NCI-H2029 (cell line): ENCODE results near the gene CEBPG.

Experiments used
- DNase-seq: peaks from one replicate; lab custom pipeline; 2025; lab: John Stamatoyannopoulos, UW

CEBPG gene

DNA sequence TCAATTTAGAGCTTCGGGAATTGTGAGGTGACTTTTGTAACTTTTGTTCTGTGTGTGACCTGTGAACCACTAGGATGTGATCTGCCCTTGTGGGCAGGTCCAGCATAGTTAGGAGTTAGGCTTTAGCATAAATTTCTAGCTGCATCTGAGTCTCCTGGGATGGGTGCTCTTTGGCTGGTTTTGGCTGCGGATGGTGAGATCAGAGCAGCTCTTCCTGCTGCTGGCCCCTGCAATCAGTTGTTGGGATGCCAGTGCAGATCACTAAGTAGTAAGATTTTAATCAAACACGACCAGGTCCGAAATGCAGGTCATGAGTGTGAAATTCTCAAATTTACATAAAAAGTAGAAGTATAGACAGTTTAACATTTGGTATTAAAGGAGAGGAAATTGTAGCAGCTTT, 8.5 kb downstream of the CEBPG start:
- no peak for DNase-seq

DNA sequence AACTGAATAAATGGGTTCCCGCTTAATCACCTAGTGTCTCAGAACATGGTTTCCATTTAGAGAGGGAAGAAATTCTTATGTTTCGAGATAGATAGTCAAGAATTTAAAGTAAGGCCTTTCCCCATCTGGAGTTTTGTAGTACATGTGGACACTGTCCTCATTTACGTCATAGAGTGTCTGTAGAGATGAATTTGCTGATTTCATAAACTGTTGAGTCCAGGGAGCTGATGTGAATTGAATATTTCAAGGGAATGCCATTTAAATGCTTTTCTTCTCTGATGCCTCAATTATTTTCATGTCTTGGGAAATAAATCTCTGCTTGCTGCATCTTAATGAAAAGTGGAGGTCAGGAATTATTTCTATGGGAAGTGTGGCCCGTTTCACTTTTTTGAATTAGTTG, 9.5 kb downstream of the CEBPG start:
- no peak for DNase-seq

DNA sequence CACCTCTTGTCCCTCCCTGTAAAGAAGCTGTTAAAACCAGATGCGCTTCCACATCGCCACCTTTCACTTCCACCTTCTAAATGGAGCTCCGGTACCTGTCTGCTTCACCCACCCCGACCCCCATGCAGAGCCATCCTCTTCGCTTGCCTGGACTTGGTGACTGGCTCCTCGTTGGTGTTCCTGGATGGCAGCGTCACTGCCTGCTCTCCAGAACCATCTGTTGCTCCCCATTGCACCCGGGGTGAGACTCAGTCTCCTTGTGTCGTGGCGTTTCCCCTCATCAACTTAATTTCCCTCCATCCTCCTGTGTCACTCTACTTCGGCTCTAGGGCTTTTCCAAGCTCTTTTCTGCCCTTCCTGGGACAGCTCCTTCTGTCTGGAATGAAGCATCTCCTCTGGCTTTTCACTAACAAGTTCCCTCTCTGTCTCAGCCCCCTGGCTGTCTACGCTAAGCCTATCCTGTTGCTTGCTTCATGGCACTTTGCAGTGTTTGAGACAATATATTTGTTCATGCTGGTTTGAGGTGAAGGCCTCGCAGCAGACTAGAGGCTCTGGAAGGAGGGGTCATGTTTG, 10.3 kb downstream of the CEBPG start:
- DNase-seq, result no peak

DNA sequence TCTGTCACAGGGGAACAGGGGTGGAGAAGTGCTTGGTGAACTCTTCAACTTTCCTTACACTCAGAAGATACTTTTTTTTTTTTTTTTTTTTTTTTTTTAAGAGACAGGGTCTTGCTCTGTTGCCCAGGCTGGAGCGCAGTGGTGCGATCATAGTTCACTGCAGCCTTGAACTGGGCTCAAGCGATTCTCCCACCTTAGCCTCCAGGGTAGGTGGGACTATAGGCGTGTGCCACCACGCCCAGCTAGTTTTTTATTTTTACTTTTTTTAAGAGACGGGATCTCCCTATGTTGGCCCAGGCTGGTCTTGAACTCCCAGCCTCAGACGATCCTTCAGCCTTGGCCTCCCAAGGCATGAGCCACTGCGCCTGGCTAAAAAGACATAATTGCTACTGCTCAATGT, 11.5 kb downstream of the CEBPG start:
- DNase-seq, result no peak

DNA sequence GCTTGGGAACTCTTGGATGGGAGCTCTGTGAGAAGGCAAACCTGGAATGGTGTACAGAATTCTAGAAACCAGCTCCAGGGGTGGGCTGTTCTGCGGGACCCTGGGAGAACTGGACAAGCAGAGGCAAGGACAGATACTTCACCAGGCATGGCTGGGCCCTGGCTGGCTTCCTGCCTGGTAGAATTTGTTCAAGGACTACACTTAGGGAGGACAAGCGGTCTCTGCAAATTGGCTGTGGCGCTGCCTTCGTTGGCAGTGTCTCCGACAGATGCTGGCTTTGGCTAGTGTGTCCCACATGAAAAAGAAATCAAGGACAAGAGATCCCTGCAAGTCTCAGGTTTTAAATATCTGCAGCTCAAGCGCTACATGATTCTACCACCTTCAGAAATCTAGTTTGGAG, 12.4 kb downstream of the CEBPG start:
- DNase-seq, result no peak

DNA sequence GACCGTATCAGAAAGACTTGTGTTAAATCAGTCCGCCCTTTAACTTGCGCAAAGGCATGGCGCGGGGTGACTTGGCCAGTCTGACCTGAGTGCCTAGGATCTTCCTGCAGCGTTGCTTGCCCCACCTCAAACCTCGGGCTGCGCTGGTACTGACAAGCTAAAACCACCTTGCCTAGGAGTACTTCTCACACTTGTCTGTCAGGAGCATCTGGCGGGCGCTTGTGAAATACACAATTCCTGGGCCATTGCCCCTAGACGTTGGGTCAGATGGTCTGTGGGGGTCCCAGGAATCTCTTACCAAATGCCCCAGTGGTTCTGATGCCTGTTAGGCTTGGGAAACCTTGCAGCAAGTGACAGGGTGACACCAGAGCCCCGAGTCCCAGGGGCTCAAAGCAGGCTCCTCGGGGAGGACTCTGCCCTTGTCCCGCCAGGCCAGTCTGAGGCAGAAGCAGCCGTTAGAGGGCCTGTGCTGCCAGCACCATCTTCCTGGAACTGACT, 12.9 kb downstream of the CEBPG start:
- DNase-seq, result no peak

DNA sequence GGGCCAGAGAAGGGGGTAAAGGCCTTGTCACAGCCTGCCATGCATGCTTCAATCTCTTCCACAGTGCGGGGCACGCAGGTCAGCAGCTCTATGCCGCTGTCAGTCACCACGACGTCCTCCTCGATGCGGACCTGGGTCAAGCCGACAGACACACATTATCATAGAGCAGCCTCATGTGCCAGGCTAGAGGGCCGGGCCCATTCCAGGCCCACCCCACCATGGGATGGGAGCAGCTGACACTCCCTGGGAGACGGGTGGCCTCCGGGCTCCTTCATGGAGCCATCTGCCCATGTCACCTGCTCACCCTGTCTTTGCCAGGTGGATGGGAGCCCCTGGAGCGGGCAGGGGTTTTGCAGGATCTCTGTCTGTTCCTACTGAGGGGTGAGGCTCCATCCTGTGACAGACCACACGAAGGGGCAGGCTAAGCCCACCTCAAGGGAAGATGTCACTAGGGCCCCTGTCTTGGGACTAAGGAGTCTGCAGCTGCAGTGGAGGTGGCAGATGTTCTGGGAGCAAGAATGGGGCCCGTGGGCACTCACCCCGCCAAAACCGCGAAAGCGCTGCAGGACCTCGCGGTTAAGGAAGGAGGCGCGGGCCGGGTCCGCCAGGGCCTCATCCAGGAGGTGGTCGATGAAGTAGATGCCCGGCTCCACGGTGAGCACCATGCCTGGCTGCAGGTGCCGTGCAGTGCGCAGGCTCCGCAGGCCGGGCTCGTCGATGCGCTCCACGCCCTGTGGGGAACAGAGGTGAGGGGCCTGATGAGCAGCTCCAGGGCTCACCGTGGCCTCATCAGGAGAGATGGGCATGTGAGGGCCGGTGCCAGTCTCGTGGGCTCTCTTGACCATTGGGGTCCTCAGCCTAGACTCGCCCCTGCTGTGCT, 14.1 kb downstream of the CEBPG start:
- no peak for DNase-seq

DNA sequence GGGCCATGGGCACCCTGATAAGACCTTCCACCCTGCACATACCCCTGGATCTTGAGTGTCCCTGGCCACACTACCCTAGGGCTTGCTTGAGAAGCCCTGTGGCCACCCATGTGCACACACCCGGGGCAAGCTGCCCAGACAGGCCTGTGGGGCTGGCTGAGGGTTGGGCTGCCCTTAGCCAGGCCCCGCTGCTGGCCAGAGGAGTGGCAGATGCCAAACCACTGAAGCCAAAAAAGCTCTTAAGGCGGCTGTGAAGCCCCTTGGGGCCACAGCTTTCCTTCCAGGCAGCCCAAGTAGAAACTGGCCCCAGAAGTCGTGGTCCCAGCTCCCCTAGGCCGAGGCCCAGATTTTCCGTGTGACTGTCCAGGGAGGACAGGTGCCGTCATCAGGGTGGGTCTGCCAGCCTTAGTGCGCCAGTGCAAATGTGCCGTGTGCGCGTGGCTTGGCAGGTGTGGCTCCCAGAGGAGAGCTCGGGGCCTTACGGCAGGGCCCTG, 14.8 kb downstream of the CEBPG start:
- DNase-seq, result no peak

DNA sequence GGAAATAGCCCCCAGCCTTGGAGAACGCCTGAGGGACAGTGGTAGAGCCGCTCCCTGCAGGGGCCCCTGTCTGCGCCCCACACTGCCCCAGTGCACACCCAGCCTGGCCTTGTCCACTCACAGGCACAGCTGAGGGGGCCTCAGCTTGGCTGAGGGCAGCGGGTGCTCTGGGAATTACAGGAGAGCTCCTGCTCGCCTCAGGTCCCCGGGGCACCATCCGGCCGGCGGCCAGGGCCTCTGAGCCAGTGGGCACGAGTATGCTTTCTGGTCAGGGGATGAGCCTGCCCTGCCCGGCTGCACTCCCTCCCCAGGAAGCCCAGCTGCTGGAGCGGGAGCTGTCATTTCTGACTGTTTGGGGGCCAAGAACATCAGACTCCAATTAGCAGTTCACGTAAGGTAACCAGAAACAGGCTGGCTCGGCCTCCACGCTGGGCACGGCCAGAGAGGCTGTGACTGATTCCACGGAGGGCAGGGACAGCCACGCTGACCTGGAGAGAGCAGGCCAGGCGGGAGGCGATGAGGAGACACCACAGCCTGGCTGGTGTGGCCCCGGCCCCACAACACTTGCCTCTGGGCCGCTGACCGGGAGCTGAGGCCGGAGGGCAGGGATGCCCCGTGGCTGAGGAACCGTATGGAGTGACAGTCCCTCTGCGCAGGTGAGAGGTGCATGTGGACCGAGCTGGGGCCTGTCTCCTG, 15.4 kb downstream of the CEBPG start:
- no peak for DNase-seq

DNA sequence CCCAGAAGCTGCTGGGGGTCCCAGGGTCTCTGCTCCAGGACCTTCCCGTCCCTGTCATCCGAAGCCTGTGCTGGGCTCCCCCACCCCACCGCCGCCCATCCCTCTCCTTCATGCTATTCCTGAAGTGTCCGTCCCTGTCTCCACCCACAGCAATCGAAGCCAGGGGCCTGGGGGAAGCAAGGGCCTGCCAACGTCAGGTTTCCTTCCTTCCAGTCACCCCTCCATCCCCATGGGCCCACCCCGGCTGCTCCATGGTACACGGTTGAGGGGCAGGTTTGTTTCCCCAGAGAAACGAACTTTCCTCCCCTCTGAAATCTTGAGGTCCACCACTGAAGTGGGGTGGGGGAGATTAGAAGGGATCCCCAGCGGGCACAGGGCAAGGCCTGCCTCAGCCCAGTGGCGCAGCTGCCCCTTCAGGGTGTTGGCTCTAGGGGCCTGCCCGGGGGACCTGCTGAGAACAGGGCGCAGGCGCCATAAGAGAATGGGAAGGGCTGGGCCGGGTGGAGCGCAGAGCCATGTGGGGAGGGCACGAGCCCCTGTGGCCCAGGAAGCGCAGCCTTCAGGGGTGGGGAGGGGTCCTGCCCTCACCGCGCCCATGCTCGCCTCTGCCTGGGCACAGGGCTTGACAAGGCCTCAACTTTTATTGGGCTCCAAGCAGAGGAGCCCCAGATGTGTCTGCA, 16.1 kb downstream of the CEBPG start:
- DNase-seq, result no peak

DNA sequence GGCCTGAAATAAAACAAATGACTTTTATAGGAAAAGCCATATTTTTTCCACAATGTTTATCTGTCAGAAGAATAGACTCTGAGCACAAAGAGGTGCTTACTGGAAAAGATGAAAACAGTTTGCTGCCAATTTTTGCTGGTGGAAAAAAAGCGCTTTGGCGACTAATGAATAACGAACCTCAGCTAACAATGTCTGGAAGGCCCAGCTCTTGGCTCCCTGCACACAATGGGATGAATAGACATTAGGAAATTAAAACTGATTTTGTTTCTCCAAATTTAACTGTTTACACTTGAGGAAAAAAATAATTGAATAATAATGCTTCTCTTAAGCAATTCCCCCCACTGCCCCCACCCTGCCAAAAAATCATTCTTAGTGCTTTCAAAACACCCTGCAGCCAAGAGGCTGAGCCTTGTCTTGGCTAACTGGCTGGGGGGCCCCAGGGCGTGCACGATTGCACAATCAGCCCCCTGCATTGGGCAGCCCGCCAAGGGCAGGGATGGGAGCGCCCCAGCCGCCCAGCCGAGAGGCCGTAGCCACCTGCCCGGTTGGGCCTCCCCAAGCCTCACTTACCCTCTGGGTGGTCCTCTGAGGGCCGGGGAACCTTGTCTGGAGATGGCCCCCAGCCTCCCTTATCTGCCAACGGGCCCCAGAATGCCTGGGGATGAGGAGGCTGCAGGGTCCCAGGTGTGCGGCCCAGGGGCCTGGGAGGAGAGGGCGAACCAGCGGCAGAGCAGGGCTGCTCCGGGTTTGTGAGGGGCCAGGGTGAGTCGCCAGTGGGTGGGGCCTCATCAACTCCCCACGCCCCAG, 16.8 kb downstream of the CEBPG start:
- DNase-seq, result no peak

DNA sequence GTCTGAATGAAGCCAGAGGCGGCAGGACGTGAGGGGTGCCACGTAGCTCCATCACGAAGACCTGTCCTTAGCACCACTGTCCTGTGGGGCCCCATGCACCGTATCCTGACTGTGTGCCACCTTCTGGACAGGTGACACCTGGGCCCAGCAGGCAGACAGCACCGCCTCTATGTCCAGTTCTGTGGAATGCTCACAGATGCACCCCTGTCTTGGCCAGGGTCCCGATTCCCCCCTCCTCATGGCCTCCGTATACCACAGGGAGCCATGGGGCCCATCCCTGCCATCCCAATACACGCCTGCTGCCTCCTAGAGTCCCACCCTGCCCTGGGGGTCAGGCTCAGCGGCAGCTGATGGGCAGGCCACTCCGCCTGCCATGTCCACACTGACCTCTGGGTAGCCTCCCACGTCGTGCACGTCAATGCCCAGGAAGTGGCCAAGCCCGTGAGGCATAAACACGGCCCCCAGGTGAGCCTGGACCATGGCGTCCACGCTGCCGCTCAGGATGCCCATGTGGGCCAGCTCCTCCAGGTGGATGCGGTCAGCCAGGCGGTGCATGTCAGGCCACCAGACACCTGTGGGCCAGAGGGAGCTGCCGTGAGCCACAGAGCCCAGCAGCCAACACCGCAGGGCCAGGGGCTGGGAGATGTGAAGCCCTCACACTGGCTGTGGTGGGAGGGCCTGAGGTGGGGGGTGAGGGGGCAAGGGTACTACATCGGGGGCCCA, 17.6 kb downstream of the CEBPG start:
- no peak for DNase-seq

DNA sequence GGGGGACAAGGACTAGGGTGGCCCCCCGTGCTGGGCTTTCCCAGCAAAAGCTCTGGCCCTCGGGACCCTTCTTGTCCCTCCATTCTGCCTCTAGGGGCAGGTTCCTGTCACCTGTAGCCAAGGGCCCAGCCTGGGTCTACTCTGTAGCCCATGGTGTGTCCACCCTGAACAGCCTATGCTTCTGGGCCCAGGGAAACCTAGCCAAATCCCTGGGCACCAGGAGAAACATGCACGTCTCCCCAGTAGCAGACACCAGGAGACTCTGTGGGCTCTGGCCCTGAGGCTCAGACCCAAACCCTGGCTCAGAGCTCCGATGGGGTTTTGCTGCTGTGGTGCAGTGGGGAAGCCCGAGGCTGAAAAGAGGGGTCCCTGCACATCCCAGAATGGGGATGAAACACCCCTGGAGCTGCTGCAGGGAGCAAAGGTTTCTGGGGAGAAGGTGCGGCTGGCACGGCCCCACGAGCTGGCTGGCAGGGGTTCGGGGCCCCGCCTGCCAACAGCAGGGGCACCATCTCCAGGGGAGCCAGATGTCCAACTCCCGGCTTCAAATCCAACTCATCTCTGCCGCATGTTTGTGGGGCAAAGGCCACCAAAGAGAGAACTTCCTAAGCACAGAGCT, 18.2 kb downstream of the CEBPG start:
- DNase-seq, result no peak

DNA sequence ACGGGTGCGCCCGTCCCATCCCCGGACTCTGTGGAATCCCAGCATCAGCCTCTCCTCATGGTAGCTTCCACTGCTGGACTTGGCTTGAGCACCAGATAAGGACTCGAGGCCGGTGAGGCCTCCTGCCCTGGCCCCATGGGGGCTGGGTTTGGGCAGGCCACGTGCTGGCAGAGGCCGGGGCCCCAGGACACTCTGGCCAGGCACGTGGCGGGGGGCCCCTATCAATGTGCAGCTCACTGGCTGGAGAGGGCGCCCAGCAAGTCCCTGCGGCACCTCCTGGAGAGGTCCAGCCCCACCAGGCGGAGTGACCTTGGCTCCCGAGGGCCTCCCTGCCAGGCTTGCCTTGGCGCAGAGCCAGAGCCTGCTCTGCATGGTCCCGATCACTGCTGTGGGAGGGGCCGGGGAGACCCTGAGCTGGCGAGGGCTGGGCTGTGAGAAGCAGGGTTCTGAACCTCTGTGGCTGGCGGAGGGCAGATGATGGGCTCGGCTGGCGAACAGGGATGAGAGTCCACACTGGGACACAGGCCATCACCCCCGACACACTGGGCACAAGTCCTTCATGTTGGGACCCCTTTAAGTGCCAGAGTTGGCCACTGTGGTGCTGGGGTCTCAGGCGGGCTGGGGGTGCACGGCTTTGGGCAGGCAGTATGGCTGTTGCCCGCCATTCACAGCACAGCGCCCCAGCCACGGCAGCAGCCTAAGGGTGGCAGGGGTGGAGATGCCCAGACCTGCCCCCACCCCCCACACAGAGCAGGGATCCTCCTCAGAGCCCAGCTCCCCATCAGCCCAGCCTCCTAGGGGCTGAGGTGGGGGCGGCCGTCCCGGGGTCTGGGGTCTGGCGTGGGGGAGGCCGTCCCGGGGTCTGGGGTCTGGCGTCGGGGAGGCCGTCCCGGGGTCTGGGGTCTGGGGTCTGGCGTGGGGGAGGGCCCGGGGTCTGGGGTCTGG, 19.1 kb downstream of the CEBPG start:
- no peak for DNase-seq

DNA sequence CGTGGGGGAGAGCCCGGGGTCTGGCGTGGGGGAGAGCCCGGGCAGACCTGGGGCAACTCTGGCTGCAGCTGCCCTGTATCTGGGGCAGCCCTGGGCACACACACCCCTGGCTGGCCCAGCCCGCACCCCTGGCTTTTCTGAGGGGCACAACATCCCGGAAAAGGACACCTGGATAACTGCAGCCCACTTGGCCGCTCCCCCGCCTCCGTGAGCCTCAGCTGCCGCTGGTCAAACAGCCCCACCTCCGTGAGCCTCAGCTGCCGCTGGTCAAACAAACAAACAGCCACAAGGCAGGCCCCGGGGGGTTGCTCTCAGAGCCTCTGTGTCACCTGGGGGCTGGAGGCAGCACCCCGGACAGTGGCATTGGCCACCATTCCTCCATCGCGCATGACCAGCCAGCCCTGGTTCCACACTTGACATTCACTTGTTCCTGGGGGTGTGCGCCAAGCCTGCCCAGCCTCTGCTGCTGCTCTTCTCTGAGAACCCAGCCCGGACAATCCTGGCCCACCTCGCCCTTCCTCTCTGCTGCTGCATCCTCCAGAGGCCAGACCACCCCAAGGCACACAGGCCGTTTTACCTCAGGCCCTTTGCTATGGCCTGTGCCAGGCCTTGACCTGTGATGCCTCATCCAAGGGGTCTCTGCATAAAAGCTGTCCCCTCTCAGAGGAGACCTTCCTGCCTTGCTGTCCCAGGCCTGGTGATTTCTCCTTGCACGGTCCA, 19.9 kb downstream of the CEBPG start:
- DNase-seq, result no peak

DNA sequence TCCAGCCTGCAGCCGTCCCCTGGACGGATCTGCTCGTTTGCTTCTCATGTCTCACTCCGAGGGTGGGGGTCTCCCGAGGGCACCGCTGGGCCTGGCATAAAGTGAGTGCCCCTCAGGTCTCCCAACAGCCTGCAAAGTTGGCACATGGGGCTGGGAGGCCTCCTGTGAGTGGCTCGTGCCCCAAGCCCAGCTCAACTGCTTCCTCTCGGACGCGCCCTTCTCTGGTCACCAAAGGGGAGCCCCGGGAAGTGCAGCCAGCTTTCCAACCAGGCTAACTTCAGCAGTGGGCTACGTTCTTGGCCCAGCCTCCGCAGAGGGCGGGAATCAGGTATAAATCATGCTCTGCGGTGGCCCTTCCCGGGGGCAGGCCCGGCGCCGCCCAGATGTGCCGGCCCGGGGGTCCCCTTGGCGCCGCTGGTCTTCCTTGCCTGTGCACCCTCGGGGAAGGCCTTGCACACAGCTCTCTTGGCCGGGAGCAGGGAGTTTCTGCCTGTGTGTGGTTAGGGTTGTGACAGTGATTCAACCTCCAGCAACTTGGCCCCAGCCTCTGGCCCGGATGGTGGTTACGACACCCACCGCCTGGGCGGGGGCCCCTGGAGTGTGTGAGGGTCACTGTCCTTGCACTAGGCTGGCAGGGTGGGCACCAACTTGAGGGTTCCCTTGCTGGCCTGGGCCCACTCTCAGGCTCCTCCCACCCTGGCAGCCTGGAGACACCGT, 20.7 kb downstream of the CEBPG start:
- DNase-seq, result no peak

DNA sequence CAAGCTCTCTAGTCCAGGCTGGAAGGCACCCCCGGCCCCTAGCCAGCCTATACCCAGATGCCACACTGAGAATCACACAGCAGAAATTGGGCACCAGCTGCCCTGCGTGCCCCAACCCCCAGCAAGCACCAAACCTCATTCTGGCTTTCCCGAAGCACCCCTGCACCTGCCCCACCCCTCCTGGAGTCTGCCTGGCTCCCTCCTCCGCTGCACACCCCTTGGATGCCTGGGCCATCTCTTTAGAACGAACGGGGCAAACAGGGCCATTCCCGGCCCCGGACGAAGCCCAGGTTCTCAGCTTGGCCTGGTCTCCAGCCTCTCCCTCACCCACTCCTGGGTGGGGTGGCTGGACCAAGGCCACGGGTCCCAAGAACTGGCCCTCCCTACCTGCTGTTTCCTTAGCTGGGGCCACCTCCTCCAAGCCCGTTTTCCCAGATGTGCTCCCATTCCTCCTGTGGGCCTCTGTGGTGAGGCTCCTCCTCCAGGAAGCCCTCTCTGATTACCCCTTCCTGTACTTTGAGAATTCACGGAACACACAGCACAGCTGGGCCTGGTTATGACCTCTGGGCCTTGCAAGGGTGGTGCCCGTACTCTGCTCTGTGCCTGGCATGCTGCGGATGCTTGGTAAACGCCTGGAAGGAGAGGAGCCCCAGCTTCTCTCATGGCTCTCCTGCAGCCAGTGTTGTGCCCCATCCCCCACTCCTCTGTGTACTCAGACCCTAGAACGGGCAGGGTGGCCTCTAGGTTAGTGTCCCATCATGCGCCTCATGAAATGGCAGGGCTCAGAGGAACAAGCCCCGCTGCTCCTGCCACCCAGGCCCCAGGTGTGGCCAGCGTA, 21.4 kb downstream of the CEBPG start:
- DNase-seq, result no peak
